Gastrocnemius medialis (tissue), 4 donors: ENCODE results near the gene KIT. TPM values are rescaled to one million over a fixed set of nuclear protein-coding genes. Genes with fewer than 3 reads are reported as not detected.

Source experiments
- ATAC-seq, 2 donors: fragments of 150-250 bp; one replicate each; pipeline ENCODE4 v1.9.1; 2016
- DNase-seq, 2 donors: peaks; one replicate each; pipeline ENCODE4 v3.0.0-alpha.2; 2019
- H3K27ac ChIP-seq, 4 donors: fragments of 200-600 bp; sonication (generic); 1 replicate in 1 of 4; 2 replicates in 3 of 4; pipeline ENCODE4 v1.5.1; 2016 to 2018; ENCODE audit warnings: mild to moderate bottlenecking in 2 of 4, moderate library complexity in 1 of 4
- H3K27me3 ChIP-seq, 3 donors: fragments of 200-600 bp; sonication (generic) in 2 of 3; 1 replicate in 1 of 3; 2 replicates in 2 of 3; pipeline versions ENCODE4 v1.5.1 to v1.6.0; 2016 to 2019; ENCODE audit warnings: mild to moderate bottlenecking in 1 of 3, moderate library complexity in 1 of 3
- H3K36me3 ChIP-seq, 2 donors: fragments of 200-600 bp; sonication (generic) in 1 of 2; one replicate each; pipeline ENCODE4 v1.5.1; 2017 to 2018
- H3K4me1 ChIP-seq, 2 donors: fragments of 200-600 bp; sonication (generic) in 1 of 2; one replicate each; pipeline ENCODE4 v1.5.1; 2016 to 2017; ENCODE audit warnings: mild to moderate bottlenecking in 2 of 2
- H3K4me3 ChIP-seq, 4 donors: fragments of 200-600 bp; sonication (generic) in 3 of 4; 1 replicate in 1 of 4; 2 replicates in 3 of 4; pipeline ENCODE4 v1.5.1; 2016 to 2019; ENCODE audit warnings: mild to moderate bottlenecking in 2 of 4
- H3K9me3 ChIP-seq, 3 donors: fragments of 200-600 bp; sonication (generic) in 2 of 3; 1 replicate in 1 of 3; 2 replicates in 2 of 3; pipeline ENCODE4 v1.5.1; 2016 to 2019
- POLR2A ChIP-seq, 2 donors: fragments of 450-650 bp; IDR thresholded peaks; one replicate each; pipeline ENCODE4 v1.6.1; 2017; ENCODE audit warnings: antibody characterized with exemption in 2 of 2, mild to moderate bottlenecking in 2 of 2, moderate library complexity in 2 of 2
- in situ Hi-C, 4 donors: fragments of 200-750 bp; cut with MboI; loops; one replicate each; pipeline versions ENCODE4 v1.15.0 to v1.8.0; 2017; ENCODE audit warnings: low sequenced_read_pairs in 4 of 4
- intact Hi-C: fragments of 100-400 bp; cut with DNase I; formaldehyde crosslinking; loops from one replicate; pipeline ENCODE4 v1.15.1; 2023; ENCODE audit warnings: low total_unique reads
- total RNA-seq, 4 donors: library from RNA; depleted of rRNA; stranded (reverse); fragments of >200 nt; gene quantifications; one replicate each; pipeline versions ENCODE4 v1.1.0 to v1.2.3, GENCODE V29; 2016
- TF ChIP-seq, protein P1 (sequence below), 5 experiments: fragments of 450-650 bp in 3 of 5; fragments of 200-600 bp in 2 of 5; sonication (generic) in 2 of 5; IDR thresholded peaks in 4 of 5; conservative IDR thresholded peaks in 1 of 5; 1 replicate in 4 of 5; 2 replicates in 1 of 5; pipeline ENCODE4 v1.5.1; 2016 to 2019; ENCODE audit warnings: antibody characterized with exemption in 5 of 5, mild to moderate bottlenecking in 3 of 5, moderate library complexity in 3 of 5

Gene KIT
- total RNA-seq, 4 donors from 2014 or later: 0.62 to 2.9 (median 1.9) TPM

DNA sequence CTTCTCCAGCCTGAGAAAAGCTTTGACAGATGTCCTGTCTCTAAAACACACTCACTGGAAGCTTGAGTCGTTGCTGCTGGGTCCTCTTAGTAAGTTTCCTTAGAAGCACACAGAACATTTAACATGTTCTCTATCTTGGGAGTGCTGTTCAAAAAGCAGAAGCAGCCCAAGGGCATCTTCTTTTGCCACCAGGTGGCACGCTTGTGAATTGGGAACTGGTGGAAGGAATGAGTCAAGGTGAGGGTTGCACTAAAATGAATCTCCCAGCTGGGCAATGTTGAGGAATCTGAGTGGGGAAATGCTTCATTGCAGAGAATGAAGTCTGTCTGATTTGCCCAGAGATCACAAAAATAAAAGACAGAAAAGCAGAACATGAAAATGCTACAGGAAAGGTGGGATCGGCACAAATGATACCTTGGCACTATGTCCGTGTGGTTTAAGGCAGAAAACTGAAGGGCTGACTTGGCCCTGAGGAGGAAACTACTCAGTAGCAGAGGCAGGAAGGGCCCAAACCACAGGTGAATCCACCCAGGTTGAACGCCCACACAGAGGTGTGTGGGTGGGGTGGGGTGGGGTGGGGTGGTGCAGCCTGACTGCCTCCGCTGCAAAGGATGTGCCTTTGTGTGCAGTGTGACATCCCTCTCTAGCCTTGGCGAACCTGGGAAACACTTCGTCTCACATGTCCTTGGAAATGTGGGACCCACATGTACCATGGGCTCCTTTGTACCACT, 26.0 kb downstream of the KIT start:
- DNase-seq (no peak), ATAC-seq (no peak)
- Histone ChIP-seq H3K9me3 (no peaks in the 10 kb centered on the region), H3K36me3 (no peaks in the 10 kb centered on the region), H3K27ac (no peak overlapping the region), H3K4me1 (no peaks in the 10 kb centered on the region), H3K27me3 (no peaks in the 10 kb centered on the region), H3K4me3 (no peak overlapping the region)
- TF ChIP-seq, protein P1, sequence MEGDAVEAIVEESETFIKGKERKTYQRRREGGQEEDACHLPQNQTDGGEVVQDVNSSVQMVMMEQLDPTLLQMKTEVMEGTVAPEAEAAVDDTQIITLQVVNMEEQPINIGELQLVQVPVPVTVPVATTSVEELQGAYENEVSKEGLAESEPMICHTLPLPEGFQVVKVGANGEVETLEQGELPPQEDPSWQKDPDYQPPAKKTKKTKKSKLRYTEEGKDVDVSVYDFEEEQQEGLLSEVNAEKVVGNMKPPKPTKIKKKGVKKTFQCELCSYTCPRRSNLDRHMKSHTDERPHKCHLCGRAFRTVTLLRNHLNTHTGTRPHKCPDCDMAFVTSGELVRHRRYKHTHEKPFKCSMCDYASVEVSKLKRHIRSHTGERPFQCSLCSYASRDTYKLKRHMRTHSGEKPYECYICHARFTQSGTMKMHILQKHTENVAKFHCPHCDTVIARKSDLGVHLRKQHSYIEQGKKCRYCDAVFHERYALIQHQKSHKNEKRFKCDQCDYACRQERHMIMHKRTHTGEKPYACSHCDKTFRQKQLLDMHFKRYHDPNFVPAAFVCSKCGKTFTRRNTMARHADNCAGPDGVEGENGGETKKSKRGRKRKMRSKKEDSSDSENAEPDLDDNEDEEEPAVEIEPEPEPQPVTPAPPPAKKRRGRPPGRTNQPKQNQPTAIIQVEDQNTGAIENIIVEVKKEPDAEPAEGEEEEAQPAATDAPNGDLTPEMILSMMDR (IDR thresholded peaks at IDR 0.05 in 4 of 5, conservative IDR thresholded peaks at IDR 0.05 in 1 of 5): no peak
- no peak for TF ChIP-seq POLR2A (IDR thresholded peaks at IDR 0.05)
- intact Hi-C loops: no loop called here
- in situ Hi-C loops: no loop called here

DNA sequence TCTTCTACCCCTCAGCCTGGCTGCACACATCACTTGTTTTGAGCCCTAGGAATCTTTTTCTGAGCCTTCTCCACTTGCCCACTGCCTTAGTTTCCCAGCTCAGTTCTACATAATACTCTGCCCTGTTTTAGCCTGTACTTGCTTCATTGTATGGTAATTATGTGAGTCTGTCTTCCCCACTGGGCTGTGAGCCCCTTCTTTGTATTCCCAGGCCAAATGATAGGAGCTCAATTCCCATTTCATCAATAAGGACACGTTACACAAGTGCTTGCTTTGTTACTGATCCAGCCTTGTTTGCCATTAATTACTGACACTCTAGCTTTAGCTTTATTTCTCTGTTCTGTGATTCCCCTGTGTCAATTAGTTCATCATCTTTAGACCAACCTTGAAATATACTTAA, 28.1 kb downstream of the KIT start:
- in situ Hi-C loops: no loop called here

DNA sequence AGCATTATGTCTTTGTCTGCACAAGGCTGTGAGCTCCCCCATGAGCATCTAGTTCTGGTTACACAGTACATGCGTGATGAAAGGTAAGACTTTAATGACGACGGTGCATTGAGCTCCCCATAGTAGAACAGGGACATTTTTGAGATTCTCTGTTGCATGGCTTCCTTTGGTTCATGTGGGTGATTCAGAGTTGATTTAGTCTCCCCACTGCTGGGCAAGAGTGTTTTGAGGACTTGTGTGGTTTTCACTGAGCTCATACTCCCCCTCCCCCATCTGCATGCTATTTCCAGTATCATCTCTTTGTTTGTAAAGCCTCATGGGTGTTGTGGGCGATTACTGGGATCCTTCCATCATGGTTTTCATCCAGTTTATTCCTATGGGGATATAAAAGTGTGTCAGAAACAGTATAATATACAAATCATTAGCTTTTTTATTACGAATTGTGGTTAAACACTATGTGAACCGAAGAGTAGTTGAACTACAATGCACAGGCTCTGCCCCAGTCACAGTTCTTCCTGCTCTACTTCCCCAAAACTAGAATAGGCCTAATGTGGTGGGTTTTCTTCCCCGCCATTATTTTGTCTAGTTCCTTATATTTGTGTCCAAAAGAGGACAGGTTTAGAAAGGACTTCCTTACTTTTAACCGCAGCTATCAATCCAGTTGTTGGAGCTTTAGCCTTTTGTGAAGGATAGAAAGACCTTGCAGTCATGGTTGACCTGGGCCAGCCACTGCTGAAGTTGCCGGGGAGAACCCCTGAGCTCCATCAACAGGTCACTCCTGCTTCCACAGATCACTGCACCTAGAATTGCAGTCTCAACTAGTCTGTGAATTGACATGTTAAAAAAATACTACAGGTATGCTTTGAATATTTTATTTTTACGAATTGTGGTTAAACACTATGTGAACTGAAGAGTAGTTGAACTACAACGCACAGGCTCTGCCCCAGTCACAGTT, 30.4 kb downstream of the KIT start:
- Histone ChIP-seq H3K36me3 (no peaks in the 10 kb centered on the region), H3K4me3 (no peak overlapping the region), H3K4me1 (no peaks in the 10 kb centered on the region), H3K27ac (no peak overlapping the region), H3K27me3 (no peaks in the 10 kb centered on the region), H3K9me3 (no peaks in the 10 kb centered on the region)
- intact Hi-C loops (no loop called here), in situ Hi-C loops (no loop called here)
- ATAC-seq: no peak
- TF ChIP-seq, protein P1 (IDR thresholded peaks at IDR 0.05 in 4 of 5, conservative IDR thresholded peaks at IDR 0.05 in 1 of 5): no peak
- no peak for TF ChIP-seq POLR2A (IDR thresholded peaks at IDR 0.05)
- no peak for DNase-seq

More for the DNA sequence above, 28.1 kb downstream of the KIT start:
- H3K27ac ChIP-seq: no peak overlapping the region
- H3K27me3 ChIP-seq: no peaks in the 10 kb centered on the region
- DNase-seq (no peak), ATAC-seq (no peak)
- no peaks in the 10 kb centered on the region for H3K36me3 ChIP-seq
- no peaks in the 10 kb centered on the region for H3K4me1 ChIP-seq
- TF ChIP-seq POLR2A (IDR thresholded peaks at IDR 0.05): no peak
- TF ChIP-seq, protein P1 (IDR thresholded peaks at IDR 0.05 in 4 of 5, conservative IDR thresholded peaks at IDR 0.05 in 1 of 5): no peak
- no peak overlapping the region for H3K4me3 ChIP-seq
- intact Hi-C loops: no loop called here
- no peaks in the 10 kb centered on the region for H3K9me3 ChIP-seq

DNA sequence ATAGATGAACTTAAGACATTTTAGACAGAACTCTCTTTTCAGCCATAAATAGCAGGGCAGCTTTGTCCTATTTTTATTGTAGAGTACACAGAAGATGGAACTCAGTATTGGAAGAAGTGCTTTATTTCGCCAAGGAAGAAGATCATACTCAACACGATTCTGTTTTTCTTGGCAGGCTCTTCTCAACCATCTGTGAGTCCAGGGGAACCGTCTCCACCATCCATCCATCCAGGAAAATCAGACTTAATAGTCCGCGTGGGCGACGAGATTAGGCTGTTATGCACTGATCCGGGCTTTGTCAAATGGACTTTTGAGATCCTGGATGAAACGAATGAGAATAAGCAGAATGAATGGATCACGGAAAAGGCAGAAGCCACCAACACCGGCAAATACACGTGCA, 37.6 kb downstream of the KIT start:
- no peak for TF ChIP-seq POLR2A (IDR thresholded peaks at IDR 0.05)
- TF ChIP-seq, protein P1 (IDR thresholded peaks at IDR 0.05 in 4 of 5, conservative IDR thresholded peaks at IDR 0.05 in 1 of 5): no peak
- no peaks in the 10 kb centered on the region for H3K27me3 ChIP-seq
- no peak overlapping the region for H3K27ac ChIP-seq
- H3K36me3 ChIP-seq: no peaks in the 10 kb centered on the region
- ATAC-seq: no peak
- H3K4me1 ChIP-seq: no peaks in the 10 kb centered on the region
- no peak for DNase-seq
- intact Hi-C loops (no loop called here), in situ Hi-C loops (no loop called here)
- H3K4me3 ChIP-seq: no peak overlapping the region
- H3K9me3 ChIP-seq: no peaks in the 10 kb centered on the region
